ENCODE data around the gene E2F8.
"Not testable (repeated sequence)": the region's sequence is repeated elsewhere in the genome, so short reads cannot be mapped to it uniquely, and the experiment has no call there.

Gene E2F8

GRCh38 chr11:19240420-19241259, at the start of gene E2F8:
E2F8 (minus strand) TSS chr11:19240945; CDS start chr11:19240121, 824 bp downstream.
- peak; percentile 94 for DNase-seq

- DNase-seq, result no peak
Measured at GRCh38 chr11:19290356-19290755, 49.6 kb upstream of the E2F8 start.

GRCh38 chr11:19288256-19288655, 47.5 kb upstream of the E2F8 start:
- DNase-seq, result no peak

GRCh38 chr11:19286411-19286810, 45.7 kb upstream of the E2F8 start:
- DNase-seq, result no peak

- no peak for DNase-seq
Measured at GRCh38 chr11:19284881-19285280, 44.1 kb upstream of the E2F8 start.

GRCh38 chr11:19283991-19284390, 43.2 kb upstream of the E2F8 start:
- DNase-seq, result no peak

GRCh38 chr11:19281555-19281954, 40.8 kb upstream of the E2F8 start:
- DNase-seq, result no peak

GRCh38 chr11:19281041-19281440, 40.3 kb upstream of the E2F8 start:
- DNase-seq, result no peak

- no peak for DNase-seq
Measured at GRCh38 chr11:19279451-19279850, 38.7 kb upstream of the E2F8 start.

- DNase-seq, result no peak
Measured at GRCh38 chr11:19276859-19277808, 36.4 kb upstream of the E2F8 start.

GRCh38 chr11:19275496-19275895, 34.8 kb upstream of the E2F8 start:
- no peak for DNase-seq

- DNase-seq, result not testable (repeated sequence)
Measured at GRCh38 chr11:19273219-19273618, 32.5 kb upstream of the E2F8 start.

GRCh38 chr11:19268909-19269308, 28.2 kb upstream of the E2F8 start:
- no peak for DNase-seq

- no peak for DNase-seq
Measured at GRCh38 chr11:19267567-19267966, 26.8 kb upstream of the E2F8 start.

GRCh38 chr11:19263333-19263732, 22.6 kb upstream of the E2F8 start:
- no peak for DNase-seq

- DNase-seq, result peak; percentile 20
Measured at GRCh38 chr11:19259487-19260345, 19.0 kb upstream of the E2F8 start.

- no peak for DNase-seq
Measured at GRCh38 chr11:19258641-19259230, 18.0 kb upstream of the E2F8 start.

- DNase-seq, result not testable (repeated sequence)
Measured at GRCh38 chr11:19254441-19254840, 13.7 kb upstream of the E2F8 start.

GRCh38 chr11:19253817-19254216, 13.1 kb upstream of the E2F8 start:
- no peak for DNase-seq

GRCh38 chr11:19253153-19253745, 12.5 kb upstream of the E2F8 start:
- DNase-seq, result peak; percentile 26

GRCh38 chr11:19252394-19253152, 11.8 kb upstream of the E2F8 start:
- DNase-seq, result no peak
